Measurements from ENCODE around the gene ASIC4.

Gene ASIC4

DNA sequence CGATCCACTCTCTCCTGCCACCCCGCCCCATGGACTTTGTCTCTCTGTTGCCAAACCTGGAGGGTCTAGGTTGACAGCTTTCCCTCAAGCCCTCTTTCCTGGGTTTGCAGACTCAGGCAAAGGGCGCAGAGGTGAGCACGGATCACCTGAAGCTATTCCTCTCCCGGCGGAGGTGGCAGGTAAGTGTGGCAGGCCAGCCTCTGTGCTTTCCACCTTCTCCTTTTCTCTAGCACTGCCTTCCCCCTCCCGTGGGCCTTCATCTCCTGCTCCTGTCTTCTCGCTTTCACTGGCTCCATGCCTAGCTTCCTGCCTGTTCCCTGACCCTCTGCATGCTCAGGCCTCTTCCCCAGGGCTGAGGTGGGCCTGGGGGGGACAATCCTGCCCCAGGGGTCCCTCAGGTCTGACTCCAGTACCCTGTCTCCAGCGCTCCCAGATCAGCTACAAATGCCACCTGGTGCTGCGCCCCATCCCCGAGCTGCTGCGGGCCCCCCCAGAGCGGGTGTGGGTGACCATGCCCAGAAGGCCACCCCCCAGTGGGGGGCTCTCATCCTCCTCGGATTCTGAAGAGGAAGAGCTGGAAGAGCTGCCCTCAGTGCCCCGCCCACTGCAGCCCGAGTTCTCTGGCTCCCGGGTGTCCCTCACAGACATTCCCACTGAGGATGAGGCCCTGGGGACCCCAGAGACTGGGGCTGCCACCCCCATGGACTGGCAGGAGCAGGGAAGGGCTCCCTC is 31.4 kb upstream of the ASIC4 start:
- no peak for FAIRE-seq

DNA sequence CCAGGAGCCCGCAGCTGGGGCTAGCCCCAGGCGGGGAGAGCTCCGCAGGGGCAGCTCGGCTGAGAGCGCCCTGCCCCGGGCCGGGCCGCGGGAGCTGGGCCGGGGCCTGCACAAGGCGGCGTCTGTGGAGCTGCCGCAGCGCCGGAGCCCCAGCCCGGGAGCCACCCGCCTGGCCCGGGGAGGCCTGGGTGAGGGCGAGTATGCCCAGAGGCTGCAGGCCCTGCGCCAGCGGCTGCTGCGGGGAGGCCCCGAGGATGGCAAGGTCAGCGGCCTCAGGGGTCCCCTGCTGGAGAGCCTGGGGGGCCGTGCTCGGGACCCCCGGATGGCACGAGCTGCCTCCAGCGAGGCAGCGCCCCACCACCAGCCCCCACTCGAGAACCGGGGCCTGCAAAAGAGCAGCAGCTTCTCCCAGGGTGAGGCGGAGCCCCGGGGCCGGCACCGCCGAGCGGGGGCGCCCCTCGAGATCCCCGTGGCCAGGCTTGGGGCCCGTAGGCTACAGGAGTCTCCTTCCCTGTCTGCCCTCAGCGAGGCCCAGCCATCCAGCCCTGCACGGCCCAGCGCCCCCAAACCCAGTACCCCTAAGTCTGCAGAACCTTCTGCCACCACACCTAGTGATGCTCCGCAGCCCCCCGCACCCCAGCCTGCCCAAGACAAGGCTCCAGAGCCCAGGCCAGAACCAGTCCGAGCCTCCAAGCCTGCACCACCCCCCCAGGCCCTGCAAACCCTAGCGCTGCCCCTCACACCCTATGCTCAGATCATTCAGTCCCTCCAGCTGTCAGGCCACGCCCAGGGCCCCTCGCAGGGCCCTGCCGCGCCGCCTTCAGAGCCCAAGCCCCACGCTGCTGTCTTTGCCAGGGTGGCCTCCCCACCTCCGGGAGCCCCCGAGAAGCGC is 30.6 kb upstream of the ASIC4 start:
- no peak for FAIRE-seq

DNA sequence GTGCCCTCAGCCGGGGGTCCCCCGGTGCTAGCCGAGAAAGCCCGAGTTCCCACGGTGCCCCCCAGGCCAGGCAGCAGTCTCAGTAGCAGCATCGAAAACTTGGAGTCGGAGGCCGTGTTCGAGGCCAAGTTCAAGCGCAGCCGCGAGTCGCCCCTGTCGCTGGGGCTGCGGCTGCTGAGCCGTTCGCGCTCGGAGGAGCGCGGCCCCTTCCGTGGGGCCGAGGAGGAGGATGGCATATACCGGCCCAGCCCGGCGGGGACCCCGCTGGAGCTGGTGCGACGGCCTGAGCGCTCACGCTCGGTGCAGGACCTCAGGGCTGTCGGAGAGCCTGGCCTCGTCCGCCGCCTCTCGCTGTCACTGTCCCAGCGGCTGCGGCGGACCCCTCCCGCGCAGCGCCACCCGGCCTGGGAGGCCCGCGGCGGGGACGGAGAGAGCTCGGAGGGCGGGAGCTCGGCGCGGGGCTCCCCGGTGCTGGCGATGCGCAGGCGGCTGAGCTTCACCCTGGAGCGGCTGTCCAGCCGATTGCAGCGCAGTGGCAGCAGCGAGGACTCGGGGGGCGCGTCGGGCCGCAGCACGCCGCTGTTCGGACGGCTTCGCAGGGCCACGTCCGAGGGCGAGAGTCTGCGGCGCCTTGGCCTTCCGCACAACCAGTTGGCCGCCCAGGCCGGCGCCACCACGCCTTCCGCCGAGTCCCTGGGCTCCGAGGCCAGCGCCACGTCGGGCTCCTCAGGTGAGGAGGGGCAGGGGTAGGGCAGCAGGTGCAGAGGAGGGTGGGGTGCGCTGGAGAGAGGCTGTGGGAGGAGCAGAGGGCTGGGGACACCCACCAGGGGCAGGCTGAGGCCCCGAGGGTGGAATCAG is 29.7 kb upstream of the ASIC4 start:
- FAIRE-seq: no peak

DNA sequence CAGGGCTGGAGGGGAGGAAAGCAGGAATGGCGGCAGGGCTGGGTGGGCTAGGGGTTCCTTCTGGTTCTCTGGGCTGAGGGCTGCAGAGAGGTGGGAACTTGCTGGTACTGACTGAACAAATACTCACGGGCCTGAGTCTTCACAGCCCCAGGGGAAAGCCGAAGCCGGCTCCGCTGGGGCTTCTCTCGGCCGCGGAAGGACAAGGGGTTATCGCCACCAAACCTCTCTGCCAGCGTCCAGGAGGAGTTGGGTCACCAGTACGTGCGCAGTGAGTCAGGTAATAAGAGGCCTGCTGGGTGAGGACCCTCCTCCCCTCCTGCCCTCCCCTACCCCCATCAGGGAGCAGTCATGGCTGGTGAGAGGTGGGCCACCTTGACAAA is 29.1 kb upstream of the ASIC4 start:
- no peak for FAIRE-seq

DNA sequence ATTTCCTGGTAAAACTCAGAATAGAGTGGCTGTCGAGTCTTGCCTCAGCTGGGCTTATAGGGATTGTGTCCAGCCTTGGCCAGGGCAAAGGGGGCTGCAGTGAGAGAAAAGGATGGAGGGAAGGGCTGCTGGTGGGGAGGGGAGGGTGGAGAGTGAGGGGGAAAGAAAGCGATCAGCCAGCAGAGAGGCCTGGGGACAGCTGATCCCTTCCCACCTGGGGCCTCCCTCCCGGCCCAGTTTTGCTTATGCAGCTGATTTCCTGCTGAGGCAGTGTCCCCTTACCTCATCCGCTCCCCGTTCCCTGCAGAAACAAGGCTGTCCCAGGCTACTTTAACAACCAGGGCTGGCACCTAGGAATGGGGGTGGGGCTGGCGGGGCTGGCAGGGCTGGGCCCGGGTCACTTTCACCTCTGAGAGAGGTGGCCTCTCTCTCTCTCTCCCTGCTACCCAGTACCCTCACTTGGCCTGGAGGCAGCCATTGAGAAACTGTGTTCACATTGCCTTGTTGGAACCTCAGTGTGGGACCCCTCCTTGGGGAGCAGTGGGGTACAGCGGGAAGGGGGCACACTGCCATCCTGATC is 27.8 kb upstream of the ASIC4 start:
- FAIRE-seq: no peak

DNA sequence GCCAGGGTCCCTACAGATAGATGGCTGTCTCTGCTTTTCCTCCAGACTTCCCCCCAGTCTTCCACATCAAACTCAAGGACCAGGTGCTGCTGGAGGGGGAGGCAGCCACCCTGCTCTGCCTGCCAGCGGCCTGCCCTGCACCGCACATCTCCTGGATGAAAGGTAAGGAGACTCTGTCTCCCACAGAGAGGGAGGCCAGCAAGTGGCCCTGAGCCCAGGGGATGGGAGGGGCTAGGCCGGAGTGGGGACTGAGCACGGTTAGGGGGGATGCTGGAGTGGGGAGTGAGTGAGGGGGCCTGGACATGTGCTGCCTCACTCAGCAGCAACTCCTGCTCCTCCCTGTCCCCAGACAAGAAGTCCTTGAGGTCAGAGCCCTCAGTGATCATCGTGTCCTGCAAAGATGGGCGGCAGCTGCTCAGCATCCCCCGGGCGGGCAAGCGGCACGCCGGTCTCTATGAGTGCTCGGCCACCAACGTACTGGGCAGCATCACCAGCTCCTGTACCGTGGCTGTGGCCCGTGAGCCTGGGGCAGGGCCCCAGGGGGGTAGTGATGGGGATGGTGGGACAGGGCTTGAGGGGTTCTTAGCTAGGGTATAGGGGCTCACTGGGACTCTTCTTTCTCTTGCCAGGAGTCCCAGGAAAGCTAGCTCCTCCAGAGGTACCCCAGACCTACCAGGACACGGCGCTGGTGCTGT is 26.0 kb upstream of the ASIC4 start:
- no peak for FAIRE-seq

DNA sequence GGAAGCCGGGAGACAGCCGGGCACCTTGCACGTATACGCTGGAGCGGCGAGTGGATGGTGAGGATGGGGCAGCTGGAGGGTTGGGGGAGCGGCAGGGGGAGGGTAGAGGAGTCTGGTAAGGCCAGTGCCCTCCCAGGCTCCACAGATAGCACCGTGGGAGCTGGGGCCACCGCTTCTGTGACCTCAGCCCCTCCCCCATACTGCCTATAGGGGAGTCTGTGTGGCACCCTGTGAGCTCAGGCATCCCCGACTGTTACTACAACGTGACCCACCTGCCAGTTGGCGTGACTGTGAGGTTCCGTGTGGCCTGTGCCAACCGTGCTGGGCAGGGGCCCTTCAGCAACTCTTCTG is 25.5 kb upstream of the ASIC4 start:
- no peak for FAIRE-seq

DNA sequence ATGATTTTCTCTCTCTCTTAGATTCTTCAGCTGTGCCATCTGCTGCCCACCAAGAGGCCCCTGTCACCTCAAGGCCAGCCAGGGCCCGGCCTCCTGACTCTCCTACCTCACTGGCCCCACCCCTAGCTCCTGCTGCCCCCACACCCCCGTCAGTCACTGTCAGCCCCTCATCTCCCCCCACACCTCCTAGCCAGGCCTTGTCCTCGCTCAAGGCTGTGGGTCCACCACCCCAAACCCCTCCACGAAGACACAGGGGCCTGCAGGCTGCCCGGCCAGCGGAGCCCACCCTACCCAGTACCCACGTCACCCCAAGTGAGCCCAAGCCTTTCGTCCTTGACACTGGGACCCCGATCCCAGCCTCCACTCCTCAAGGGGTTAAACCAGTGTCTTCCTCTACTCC is 25.0 kb upstream of the ASIC4 start:
- no peak for FAIRE-seq

DNA sequence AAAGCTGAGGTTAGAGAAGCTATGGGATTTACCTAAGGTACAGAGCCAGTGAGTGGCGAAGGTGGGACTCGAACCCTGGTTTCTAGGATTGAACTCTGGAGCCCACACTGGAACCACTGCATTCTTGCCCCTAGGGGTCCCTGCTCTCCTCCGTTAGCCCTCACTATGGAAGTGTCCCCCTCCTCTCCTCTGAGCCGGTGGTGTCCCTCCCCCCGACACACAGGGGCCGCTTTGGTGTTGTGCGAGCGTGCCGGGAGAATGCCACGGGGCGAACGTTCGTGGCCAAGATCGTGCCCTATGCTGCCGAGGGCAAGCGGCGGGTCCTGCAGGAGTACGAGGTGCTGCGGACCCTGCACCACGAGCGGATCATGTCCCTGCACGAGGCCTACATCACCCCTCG is 24.1 kb upstream of the ASIC4 start:
- no peak for FAIRE-seq

DNA sequence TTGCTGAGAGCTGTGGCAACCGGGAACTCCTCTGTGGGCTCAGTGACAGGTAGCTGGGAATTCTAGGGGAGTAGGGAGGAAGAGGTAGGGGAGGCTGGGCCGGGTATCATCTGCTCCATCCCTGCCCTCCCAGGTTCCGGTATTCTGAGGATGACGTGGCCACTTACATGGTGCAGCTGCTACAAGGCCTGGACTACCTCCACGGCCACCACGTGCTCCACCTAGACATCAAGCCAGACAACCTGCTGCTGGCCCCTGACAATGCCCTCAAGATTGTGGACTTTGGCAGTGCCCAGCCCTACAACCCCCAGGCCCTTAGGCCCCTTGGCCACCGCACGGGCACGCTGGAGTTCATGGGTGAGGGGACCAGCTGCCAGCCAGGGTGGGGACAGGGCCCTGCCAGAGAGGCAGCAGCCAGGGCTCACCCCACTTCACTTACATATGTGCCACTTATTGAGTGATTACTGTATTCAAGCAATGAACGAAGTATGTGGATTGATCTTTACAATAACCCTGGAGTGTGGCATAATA is 23.6 kb upstream of the ASIC4 start:
- no peak for FAIRE-seq

DNA sequence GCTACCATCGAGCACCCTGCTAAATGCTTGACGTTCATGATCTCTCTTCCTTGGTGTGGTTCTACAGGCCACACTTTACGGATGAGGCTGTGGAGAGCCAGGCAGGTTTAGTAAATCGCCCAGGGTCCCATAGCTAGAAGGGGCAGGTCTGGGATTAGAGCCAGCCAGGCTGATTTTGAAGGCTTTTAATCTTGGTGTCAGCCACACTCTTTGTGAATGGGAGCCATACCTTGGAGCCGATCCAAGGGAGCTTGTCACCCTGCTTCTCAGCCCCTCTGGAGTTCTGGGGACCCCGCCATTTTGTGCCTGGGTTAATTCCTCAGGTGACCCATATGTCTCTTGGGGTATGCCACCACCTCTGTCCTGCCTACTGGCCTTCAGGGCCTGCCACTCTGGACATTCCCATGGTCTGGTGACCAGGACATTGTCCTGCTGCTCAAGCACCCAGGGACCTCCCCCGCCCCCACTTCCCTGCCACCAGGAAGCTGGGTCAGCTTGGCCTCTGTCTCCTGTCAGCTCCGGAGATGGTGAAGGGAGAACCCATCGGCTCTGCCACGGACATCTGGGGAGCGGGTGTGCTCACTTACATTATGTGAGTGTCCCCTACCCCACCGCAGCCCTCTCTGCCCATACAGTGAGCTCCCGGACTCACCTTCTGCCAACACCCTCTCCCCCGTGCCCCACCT is 22.9 kb upstream of the ASIC4 start:
- no peak for FAIRE-seq

DNA sequence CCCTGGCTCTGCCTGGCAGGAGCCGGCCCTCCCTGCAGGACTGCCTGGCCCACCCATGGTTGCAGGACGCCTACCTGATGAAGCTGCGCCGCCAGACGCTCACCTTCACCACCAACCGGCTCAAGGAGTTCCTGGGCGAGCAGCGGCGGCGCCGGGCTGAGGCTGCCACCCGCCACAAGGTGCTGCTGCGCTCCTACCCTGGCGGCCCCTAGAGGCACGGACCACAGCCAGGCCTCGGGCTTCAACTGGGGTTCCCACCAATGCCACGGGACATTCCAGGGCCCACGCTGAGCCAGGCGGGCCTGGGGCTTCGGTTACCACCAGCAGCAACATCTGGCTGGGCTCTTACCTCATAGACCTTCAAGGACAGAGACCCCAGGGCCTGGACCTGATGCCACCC is 21.7 kb upstream of the ASIC4 start:
- no peak for FAIRE-seq

DNA sequence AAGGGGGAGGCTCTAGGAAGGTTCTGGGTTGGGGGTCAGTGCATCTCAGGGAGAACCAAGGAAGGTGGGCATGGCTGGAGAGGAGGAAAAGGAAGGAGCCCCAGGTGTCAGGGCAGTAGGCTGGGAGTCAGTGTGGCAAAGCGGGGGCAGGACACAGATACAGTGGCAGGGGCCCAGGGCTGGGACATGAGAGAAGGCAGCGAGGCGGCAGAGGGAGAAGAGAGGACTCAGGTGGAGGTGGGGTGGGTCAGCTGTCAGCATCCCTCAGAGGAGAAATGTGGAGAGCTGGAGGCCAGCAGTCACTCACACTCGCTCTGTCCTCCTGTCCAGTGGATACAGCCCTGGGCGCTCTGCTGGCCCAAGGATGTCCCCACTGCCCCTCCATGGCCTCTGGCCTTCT is 21.2 kb upstream of the ASIC4 start:
- no peak for FAIRE-seq

DNA sequence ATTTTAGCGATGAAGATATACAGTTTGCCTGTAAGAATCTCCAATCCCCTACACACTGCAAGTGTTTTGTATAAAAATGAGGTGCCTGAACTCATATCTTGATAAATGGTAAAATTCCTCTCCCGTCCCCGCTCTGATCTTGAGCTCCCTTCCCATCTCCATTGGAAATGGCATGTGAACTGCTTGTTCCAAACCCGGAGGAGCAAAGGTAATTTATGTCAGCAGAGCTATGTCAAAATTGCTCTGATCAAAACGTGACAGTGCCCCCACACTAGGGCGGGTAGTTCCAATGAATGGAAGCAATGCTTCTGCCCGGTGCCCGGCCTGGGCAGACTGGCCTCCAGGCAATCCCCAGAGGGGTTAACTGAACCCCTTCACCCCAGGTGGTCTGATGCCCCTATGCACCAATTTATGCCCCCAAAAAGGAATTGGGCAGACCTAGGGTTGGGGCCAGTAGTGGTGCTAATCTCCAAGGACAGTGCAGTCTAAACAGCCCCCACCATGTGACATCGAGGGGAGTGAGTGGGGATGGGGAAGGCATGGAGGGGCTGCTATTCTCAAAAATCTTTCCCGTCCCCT is 19.2 kb upstream of the ASIC4 start:
- FAIRE-seq: no peak

DNA sequence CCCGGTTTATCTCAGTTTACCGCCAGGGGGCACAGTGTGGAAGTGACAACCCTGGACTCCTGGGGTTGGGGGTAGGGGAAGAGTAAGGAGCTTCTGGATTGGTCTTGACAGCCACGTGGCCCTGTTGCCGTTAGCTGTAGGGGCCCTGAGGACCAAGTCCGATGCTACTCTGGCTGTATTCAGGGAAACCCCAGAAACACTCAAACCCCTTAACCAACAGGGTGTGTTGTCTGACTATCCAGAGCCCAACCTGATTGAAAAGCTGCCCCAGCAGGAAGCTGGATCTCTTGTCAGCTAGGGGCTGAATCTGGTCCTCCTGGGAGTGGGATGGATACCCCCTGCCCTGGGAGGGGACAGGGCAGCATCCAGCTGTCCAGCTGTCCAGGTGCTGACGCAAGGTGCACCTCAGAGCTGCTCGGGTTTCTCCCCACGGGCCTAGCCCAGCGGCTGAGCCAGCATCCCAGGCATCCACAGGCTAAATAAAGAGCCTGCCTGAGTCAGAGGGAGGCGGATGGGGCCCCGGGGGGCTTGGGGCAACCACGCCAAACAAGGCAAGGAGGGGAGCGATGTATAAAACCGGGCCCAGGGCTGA is 18.7 kb upstream of the ASIC4 start:
- FAIRE-seq: no peak

DNA sequence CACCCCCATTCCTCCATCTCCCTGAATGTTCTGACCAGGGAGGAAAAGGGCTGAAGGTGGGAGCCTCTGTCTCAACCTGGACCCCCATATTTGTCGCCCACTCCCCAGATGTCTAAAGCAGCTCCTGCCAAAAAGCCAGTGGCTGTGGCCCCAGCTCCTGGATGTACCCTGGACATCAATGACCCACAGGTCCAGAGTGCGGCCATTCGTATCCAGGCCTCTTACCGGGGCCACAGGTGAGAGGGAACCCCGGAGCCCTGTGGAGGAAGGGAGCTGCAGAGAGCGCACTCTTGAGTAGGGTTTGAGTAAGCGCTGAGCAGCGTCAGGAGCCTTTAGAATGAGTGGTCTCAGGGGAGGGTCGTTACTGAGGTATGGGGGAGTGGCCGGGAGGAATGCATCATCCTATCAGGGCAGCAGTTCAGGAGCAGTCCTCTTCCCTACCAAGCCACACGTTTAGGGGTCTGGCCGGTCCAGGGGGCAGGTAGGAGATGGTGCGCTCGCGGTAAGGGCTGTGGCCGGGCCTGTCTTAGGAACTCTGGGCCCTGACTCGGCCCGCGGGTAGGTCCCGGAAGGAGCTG is 17.9 kb upstream of the ASIC4 start:
- FAIRE-seq: no peak

DNA sequence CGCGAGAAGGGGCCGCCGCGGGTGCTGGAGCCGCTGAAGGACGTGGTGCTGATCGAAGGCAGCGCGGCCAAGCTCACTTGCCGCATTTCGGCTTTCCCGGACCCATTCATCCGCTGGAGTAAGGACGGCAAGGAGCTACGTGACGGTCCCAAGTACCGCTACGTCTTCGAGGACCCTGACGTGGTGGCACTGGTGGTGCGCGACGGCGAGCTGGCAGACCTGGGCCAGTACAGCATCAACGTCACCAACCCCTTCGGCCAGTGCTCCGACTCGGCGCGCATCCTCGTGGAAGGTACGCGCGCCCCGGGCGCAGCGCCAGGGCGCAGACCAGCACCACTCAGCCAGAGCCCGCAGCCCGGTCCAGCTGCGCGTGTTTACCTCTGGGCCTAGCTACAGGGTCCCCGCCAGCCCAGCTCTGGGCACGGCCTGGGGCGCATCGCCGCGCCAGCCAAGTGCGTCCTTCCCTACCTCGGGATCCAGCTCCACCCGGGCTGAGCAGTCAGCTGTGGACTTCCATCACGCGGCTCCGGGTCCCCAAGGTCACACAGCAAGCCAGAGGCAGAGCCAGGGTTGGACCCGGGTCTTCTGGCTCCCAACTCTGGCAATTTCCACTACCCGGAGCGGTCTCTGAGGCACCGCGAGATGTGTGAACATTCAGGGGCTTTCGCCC is 17.3 kb upstream of the ASIC4 start:
- no peak for FAIRE-seq

DNA sequence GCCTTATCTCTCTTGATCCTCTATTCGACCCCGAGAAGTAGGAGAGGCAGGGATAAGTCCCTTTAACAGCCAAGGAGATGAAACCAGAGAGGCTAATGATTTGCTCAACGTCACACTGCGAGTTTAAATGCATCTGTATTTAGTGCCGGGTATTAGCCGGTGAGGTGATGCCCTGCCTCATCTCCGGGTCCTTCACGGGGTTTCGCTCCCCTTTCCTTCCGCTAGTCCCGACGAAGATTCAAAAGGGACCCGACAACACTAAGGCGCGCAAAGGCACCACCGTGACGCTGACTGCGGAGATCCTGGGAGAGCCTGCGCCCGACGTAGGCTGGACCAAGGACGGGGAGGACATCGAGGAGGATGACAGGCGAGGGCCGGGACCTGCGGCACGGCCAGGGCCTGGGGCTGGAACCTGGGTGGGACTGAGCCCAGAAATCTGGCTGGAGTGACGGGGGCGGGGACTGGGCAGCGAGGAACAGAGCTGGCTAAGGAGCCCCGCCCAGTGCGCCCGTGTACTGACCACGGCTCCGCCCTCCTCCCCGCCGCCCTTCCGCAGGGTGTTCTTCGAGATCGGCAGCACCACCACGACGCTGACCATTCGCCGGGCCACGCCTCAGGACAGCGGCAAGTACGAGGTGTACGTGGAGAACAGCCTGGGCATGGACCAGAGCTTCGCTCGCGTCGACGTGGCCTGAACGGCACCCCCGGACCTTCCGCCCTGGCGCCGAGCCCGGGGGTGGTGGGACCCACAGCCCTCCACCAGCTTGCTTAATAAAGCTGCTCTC is 16.6 kb upstream of the ASIC4 start:
- FAIRE-seq: no peak
